IPS DF 4.7 (cell line): Measurements from ENCODE around the gene ZACN.

Source experiments
- DNase-seq: peaks from one replicate; pipeline ENCODE4 v3.0.0-alpha.2; 2013; ENCODE audit warnings: low spot score; ENCODE audit errors: extremely low read depth

ZACN gene

DNA sequence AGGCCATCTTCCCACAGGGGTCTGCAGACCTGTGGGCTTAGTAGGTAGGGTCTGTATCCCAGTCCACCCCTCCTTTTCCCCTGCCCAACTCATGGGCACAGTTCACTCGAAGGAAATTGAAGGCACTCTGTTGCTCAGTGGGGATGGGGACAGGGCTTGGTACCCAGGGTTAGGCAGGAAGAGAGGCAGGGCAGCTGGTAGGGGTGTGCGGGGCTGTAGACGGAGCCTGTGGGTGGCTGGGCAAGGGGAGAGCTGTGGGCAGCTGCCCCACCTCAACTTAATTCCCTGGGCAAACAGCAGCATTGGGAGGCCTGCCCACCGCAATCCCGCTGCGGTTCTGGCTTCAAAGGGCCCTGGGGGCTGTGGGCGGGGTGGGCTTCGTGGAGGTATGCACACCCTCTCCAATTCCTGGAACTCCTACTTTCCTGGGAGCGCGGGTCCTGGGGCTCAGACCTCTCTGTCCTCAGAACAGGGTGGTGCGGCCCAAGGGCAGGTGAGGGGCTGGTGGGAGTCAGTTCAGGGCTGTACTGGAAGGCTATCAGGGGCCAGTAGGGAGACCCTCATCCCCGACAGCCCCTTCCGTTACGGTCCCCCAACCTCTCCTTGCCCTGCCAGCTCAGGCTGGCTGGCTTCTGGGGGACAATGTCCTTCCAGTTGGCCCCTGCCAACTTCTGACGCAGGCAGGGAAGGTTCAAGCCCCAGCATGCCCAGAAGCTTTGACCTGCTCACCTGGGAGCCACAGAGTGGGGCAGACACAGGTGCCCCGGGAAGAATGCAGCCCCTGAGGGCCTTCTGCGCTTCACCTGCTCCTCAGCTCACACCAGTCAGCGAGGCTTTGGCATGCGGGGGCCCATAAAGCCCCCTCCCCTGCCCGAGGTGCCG lies 53.0 kb downstream of the ZACN start:
- DNase-seq, result no peak
